ENCODE results near the gene SFN.
"Not testable (repeated sequence)": the region's sequence is repeated elsewhere in the genome, so short reads cannot be mapped to it uniquely, and the experiment has no call there.

SFN gene

GRCh38 chr1:26862781-26863684 lies at the start of gene SFN:
Gene SFN (plus strand): TSS chr1:26863149. CDS start chr1:26863213, 64 bp downstream.
- DNase-seq, result peak in 1 of 56 donors; percentile 15

GRCh38 chr1:26814377-26814776 lies 48.6 kb upstream of the SFN start:
- no peak for DNase-seq

- no peak for DNase-seq
These were observed 48.1 kb upstream of the SFN start for GRCh38 chr1:26814893-26815292.

- peak in 1 of 56 donors; percentile 7 for DNase-seq
These were observed 42.1 kb upstream of the SFN start for GRCh38 chr1:26820784-26821269.

GRCh38 chr1:26822737-26823395 lies 40.1 kb upstream of the SFN start:
- no peak for DNase-seq

- no peak for DNase-seq
These were observed 38.2 kb upstream of the SFN start for GRCh38 chr1:26824731-26825130.

- peak in 42 of 56 donors; percentile 6 to 76 (median 55) for DNase-seq
These were observed 36.5 kb upstream of the SFN start, which contains the start of gene ZDHHC18 for GRCh38 chr1:26826261-26827105. Gene ZDHHC18 (plus strand): TSS chr1:26826688. CDS start chr1:26826805, 117 bp downstream.

- no peak for DNase-seq
These were observed 35.8 kb upstream of the SFN start for GRCh38 chr1:26827106-26827604.

GRCh38 chr1:26827663-26828062 lies 35.3 kb upstream of the SFN start:
- DNase-seq, result no peak

- DNase-seq, result peak in 6 of 56 donors; percentile 9 to 49 (median 29)
These were observed 34.4 kb upstream of the SFN start for GRCh38 chr1:26828411-26828991.

- no peak for DNase-seq
These were observed 33.6 kb upstream of the SFN start for GRCh38 chr1:26829184-26829911.

GRCh38 chr1:26831059-26831458 lies 31.9 kb upstream of the SFN start:
- DNase-seq, result no peak

- no peak for DNase-seq
These were observed 31.3 kb upstream of the SFN start for GRCh38 chr1:26831546-26832248.

GRCh38 chr1:26832249-26832960 lies 30.5 kb upstream of the SFN start:
- no peak for DNase-seq

GRCh38 chr1:26833432-26834405 lies 29.2 kb upstream of the SFN start:
- peak in 1 of 56 donors; percentile 18 for DNase-seq

- not testable (repeated sequence) for DNase-seq
These were observed 25.3 kb upstream of the SFN start for GRCh38 chr1:26837665-26838064.
